GM18511 (cell line): ENCODE data around the gene ADRM1.

Experiments
- ATAC-seq: cut with Tn5 transposase; IDR thresholded peaks from one replicate; pipeline ENCODE4 v1.9.1; 2021; ENCODE audit warnings: mild to moderate bottlenecking, moderate library complexity; ENCODE audit not compliant: unreplicated experiment

The ADRM1 gene

DNA sequence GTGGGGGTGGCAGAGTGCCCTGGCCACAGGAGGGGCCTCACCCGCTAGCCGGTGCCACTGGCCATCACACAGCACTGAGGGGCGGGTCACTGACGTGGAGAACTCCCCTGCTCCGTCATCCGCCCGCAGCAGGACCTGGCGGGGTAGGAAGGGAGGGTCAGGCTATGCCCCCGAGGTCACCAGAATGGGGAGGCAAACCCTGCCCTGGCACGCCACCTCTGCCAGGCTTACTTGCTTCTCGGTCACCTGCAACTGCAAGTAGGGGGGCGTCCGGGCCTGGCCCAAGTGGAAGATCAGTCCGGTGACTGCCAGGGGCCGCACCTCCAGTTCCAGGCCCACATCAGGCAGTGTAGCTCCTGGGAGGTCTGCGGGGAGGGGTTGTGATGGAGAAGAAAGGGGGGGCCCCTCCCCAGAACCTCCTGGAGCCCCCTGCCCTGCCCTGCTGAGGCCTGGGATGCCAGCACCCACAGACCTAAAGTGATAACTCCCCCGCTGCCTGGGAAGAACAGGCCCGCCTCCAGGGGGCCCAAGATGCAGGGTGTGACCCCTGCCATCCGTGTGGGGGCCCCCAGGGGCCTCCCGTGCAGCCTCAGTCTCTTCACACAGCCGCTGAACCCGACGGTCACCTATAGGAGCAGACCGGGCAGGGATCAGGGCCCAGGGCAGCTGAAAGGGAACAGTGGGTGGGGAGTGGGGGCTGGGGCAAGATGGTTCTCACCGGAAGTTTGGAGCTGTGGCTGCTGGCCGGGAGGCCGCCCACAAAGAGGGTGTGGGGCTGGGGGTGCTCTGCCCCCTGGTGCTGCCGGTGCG lies 7.4 kb downstream of the ADRM1 start:
- no peak for ATAC-seq

DNA sequence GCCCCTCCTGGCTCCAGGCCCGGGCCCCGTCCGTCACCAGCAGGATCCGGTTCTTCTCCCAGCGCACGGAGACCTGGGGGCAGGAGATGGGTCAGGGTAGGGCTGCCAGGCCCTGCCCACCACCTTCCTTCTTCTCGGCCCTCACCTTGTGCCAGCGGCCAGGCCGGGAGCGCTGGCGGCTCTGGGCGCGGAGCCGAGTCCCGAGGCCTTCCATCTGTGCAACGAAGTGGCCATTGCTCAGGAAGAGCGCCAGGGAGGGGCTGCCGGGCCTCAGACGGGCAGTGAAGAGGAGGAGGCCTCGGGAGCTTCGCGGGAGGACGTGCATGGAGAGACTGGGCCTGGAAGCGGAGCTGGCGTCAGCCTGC lies 7.9 kb downstream of the ADRM1 start:
- ATAC-seq = no peak

DNA sequence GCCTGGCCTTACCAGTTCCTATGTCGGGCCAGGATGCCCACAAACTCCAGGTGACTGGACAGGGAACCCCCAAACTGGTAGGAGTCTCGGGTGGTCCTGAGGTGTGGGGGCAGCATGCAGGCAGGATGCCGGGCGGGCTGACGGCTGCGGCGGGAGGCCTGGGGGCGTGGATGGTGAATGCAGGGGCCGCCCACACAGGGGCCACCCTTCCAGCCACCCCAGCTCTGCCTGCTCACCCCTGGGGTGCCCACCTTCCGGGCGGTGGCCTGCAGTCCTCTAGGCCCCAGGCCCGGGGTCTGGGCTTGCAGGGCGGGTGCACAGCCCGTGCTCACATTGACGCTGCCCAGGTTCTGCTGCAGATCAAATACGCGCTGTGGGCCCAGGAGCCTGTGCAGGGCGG lies 8.4 kb downstream of the ADRM1 start:
- ATAC-seq = no peak

DNA sequence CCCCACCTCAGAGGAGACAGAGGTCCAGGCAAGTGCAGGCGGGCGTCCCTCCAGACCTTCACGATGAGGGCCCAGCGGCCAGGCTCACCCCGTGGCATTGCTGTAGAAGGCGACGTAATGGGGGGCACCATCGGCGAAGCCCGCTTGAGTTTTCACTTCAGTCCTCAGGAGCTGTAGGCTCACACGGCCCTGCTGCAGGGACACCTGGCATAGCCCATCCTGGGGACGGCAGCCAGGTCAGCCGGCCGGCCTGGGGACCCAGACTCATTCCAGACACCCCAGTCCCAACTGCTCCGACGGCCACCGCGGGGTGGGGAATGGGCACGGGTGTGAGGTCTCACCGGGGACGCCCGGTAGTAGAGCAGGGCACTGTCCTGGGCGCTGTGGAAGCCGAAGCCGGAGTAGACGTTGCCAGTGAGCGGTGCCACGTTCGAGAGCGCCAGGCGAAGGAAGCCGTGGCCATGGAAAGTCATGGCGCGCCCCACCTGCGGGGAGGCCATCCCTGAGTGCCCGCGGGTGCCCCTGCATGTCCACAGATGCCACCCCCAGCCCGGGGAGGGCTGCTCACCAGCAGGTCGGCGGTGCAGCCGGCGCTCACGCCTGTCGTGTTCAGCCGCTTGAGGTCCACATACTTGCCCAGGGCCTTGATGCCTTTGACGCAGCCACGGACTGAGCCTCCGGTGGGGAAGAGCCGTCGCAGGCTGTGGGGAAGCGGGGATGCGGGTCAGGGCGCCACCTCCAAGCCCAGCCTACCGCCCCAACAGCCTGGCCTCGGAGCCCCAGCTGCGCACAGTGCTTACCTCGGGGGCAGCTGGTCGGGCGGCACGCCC lies 9.2 kb downstream of the ADRM1 start:
- no peak for ATAC-seq

DNA sequence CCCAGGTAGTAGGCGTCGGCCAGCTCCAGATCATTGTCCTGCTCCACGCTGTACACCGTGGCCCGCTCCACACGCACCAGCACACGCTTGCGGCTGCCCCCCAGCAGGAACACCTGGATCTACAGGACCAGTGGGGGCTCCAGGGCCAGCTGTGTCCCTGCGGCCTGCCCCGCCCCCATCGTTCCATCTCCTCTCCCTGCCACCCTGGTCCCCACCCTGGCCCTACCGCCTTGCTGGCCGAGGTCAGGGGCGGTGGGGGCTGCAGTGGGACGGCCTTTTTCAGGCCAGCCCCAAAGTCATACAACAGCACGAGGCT lies 9.8 kb downstream of the ADRM1 start:
- ATAC-seq = no peak

DNA sequence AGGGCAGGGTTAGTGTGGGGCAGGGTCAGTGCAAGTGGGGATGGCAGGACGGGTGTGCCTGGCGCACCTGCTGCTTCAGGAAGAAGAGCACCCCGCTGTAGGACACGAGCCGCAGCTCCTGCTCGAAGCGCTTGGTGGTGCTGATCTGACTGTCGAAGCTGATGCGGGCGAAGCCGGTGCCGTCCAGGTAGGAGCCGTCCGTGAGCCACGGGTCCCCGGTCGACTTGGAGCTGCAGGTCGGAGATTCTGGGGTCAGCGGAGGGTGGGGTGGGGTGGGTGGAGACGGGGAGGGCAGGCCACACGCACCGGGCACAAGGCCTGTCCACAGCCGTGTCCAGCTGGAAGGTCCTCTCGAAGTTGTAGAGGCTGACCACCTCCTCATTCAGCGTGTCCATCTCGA lies 10.2 kb downstream of the ADRM1 start:
- ATAC-seq = no peak

DNA sequence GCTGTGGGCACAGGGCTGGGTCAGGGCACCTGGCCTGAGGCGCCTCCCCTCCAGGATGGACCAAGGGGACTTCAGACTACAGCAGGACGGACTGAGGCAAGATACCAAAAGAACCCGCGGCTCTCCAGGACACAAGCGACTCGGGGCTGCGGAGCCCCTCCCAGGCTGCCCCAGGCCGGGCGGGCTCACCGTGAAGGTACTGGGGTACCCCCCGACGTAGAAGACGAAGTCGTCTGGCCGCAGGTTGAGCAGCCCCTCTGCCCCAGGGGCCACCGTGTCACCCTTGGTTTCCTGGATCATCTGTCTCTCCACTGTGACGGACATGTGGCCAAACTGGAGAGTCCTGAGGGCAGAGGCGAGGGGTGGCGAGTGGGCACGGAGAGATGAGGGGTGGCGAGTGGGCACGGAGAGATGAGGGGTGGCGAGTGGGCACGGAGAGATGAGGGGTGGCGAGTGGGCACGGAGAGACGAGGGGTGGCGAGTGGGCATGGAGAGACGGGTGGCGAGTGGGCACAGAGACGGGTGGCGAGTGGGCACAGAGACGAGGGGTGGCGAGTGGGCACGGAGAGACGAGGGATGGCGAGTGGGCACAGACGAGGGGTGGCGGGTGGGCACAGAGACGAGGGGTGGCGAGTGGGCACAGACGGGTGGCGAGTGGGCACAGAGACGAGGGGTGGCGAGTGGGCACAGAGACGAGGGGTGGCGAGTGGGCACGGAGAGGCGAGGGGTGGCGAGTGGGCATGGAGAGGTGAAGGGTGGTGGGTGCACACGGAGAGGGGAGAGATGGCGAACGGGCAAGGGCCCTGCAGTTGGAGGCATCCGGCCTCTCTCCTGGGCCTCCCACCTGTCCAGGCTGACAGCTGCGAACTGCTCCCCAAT lies 10.9 kb downstream of the ADRM1 start:
- ATAC-seq = no peak

DNA sequence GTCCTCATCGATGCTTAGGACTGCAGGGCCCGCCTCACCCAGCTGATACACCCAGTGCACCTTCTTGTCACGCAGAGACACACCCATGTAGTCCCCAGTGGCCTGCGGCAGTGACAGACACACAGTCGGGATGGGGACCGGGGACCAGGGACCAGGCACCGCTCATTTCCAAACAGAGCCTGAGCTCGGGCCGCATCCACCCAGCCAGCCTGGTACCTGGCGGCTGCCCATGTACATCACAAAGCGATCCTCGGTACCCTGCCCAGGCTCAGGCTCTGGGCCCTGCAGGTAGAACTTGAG lies 11.5 kb downstream of the ADRM1 start:
- no peak for ATAC-seq

DNA sequence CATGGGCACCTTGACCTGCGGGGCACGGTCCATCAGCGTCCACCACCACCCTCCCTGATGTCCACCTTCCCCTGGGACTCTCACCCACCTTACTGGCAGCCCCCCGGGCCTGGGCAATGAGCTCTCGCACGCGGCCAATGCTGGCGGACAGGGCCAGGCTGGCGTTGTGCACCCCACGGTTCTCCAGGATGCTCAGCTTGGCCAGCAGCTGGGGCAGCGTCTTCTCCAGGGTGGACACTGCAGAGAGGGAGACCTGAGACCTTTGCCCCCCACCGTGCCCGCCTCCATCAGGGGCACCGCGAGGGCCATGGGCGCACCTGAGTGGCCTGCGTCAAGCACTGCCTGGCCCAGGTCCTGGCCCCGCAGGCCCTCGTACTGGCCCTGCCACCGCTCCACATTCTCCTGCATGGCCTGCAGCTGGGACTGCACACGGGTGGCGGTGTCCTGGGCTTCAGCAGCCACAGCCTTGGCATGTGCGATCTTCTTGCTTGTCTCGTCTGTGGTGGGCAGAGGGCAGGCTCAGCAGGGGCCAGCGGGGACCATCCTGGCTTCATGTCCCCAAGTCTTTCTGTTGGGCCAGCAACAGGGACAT lies 12.0 kb downstream of the ADRM1 start:
- ATAC-seq = no peak

DNA sequence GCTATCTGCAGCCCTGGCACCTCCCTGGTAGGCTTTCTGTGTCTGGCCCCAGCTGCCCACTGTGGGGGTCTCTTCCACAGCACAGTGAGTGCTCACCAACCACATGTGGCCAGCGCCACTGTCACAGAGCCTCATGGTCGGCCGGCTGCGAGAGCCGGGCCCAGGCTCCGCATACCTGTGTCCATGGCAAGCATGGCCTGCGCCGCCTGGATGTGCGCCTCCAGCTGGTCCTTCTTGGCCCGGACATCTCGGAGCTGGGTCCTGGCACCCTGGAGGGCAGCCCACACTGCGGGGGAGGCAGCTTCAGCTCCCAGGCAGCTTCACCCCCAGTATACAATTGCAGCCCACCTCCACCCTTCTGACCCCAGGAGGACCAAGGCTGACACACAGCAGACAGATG lies 13.0 kb downstream of the ADRM1 start:
- ATAC-seq = no peak

DNA sequence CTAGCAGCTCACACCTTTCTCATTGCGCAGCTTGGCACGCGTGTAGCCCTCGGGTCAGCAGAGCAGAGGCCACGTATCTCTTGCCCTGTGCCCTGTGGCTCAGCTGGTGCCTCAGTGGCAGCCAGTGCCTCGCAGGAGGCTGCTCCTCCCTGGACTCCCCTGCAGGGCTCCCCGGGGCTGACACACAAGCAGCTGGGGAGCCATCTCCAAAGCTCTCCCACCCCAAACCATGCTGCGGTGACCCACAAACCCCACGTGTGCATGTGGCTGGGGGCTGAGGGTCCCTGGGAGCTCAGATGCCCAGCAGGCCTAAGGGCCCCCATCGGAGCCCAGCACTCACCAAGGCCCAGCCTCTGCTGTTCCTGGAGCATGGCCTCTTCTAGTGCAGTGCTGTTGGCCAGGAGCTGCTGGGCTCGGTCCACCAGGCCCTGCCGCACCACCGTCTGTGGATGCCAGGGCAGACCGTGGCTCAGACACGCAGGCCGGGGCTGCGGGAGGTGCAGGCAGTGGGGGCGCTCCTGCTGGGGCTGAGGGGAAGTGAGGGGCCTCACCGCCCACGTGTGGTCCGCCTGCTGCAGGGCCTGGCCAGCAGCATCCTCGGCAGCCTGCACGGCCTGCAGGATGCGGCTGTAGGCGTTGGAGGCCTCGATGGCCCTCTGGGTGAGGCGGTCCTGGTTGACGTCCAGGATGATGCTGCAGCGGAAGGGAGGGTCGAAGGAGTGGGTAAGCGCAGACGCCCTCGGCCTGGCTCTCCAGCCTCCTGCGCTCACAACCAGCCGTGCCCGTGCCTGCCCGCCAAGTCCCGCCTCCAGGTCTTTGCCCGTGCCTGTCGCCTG lies 13.8 kb downstream of the ADRM1 start:
- no peak for ATAC-seq

DNA sequence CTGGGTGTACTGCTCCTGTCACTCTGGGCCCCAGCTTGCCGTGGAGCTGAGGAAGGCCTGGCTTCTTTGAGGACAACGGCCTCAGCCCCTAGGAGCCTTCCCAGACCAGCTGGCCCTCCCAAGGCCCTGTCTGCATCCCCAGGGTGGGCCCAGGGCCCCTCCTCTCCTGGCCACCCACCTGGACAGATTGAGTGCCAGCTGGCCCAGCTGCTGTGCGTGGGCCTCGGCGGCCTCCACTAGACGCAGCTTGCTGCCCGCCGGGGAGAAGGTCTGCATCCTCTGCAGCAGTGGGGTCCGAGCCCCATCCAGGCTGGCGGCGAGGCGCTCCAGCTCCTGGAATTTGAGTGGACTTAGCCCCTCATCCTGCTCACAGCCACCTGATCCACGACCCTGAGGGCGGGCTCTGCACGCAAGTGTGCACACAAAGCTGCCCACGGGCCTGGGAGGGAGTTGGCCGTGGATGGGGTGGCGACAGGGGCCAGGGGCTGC lies 14.4 kb downstream of the ADRM1 start:
- ATAC-seq = no peak

DNA sequence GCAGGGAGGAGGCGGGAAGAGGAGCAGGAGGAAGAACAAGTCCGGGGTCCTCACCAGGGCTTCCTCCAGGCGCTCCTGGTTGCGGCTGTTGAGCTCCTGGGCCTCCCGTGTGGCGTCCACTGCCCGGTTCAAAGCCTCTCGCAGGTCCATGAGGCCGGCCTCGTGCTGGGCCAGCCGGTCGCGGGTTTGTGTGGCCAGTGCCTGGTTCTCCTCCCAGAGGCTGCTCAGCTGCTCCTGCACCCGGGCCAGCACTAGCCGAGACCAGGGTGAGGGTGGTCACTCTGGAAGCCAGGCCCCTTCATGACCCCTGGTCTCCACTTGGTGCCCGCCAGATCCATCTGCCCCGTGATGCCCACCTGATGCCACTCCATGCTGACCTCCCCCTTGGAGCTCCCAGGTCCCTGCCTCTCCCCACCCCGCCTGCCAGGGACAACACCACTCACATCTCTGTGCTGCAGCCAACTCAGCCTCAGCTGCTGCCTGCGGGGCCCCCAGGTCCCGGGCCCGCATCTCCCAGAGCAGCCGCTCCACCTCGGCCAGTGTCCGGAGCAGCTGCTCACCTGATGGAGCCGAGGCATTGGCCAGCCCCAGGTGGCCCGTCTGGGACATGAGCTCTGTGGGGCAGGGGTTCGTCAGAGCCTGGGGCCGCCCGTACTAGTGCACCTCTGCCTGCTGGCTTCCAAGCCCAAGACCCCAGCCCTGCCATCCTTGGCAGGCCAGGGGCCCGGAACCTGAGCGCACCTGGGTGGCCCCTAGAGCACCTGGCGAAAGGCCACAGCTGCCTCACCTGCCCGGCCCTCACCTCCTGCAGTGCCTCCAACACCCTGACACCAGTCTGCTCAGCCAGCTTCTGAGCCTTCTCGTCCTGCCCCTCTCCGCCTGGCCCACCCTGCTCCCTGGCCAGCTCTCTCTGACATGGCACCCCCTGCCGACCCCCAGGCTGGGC lies 15.9 kb downstream of the ADRM1 start:
- no peak for ATAC-seq

DNA sequence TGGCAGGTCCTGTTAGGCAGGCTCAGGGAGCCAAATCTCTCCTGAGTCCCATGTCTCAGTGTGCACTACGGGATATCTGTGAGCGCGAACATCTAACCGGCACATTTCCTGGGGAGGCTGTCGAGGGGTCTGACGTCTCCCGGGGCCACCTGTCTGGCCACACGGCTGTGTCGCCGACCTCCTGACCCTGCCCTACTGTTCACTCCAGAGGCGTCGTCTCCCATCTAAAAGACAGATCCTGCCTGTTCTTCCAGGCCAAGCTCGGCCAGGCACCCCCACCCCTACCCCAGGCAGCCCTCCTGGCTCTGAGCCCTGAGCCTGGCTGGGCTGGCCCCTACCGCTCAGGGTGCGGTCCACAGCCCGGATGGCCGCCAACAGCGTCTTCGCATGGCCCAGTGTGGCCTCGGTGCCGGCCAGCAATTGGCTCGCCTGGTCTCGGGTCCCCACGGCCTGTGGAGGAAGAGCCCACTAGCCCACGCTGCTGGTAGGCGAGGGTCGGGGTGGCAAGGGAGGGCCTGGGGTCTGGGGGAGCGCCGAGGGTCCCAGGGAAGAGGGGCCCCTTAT lies 16.6 kb downstream of the ADRM1 start:
- ATAC-seq = no peak

DNA sequence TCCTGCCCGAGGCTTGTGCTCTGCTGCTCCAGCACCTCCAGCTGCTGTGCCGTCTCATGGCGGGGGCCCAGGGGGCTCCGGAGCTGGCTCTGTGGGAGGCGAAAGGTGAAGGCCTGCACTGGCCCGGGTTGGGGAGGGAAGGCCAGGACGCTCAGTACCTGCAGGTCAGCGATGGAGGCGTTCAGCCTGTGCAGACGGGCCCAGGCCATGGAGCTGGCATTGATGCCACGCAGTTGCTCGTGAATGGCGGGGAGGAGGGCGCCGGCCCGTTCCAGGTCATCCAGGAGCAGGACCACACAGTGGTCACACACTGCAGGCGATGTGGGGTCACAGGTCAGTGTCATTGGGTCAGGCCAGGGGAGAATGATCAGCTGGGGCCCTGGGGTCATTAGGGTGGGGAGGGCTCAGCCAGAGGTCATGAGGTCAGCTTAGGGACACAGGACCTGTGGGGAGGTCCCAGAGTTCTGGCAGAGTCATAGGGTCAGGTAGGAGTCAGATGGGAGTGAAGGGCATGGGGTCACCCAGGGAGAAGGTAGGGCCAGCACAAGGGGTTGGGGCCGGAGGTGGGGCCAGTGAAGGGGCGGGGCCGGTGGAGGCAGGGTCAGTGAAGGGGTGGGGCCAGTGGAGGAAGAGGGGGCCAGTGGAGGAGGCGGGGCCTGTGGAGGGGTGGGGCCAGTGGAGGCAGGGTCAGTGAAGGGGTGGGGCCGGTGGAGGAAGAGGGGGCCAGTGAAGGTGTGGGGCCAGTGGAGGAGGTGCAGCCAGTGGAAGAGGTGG lies 18.0 kb downstream of the ADRM1 start:
- no peak for ATAC-seq

DNA sequence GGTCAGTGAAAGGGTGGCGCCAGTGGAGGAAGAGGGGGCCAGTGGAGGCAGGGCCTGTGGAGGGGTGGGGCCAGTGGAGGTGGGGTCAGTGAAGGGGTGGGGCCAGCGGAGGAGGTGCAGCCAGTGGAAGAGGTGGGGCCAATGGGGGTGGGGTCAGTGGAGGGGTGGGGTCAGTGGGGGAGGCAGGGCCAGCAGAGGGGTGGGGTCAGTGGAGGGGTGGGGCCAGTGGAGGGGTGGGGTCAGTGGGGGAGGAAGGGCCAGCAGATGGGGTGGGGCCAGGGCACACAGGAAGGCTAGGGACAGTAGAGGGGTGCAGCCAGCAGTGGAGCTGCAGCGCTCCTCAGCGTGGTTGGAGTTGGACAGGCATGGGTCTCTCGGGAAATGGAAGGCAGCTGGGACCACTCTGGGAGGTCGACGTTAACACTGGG lies 18.7 kb downstream of the ADRM1 start:
- no peak for ATAC-seq

DNA sequence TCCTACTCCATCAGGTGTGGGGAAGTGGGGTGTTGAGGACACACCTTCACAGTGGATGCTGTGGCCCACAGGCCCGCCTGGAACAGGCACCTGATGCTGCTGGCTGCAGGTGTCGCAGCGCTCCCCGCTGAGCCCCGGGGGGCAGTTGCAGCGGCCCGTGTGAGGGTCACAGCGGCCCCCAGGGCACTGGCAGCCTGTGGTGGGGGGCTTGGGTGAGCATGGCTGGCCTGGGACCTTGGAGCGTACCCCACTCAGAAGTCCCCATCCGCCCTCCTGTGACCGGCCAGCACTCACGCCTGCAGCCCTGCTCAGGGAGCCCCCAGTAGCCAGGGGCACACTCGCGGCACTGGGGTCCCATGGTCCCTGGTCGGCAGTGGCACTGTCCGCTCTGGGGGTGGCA lies 19.2 kb downstream of the ADRM1 start:
- no peak for ATAC-seq

DNA sequence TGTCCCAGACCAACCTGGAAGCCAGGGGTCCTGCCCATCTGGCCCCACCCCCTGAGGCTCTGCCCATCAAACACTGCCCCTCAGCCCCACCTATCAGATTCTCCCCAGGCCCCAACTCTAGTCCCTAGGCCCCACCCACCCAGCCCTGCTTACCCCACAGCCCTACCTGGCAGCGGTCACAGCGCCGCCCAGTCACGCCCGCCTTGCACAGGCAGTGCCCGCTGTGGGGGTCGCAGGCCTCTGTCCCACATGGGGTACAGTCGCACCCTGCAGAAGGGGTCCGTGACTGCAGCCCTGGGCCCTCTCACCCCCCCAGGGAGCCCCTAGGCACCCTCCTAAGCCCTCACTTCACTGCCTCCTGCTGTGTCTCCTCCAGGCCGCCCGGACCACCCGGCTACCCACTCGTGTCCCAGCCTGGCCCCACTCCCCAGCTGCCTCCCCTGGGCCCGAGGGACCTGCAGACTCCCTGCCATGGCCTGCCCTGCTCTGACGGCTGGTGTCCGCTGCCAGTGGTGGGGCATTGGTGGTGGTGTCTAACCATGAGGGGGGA lies 19.8 kb downstream of the ADRM1 start:
- no peak for ATAC-seq
